Neural progenitor cell (in vitro differentiated cells): ENCODE results near the gene ZDHHC22.

ENCODE experiments used
- CTCF ChIP-seq: fragments of 200-600 bp; sonication (generic); IDR thresholded peaks from 2 replicates; pipeline ENCODE4 v1.5.1; 2017; ENCODE audit warnings: antibody characterized with exemption, mild to moderate bottlenecking
- EZH2 ChIP-seq: fragments of 200-600 bp; sonication (generic); IDR thresholded peaks from 2 replicates; pipeline ENCODE4 v1.6.1; 2017; ENCODE audit warnings: antibody characterized with exemption, mild to moderate bottlenecking, moderate library complexity
- EZH2phosphoT487 ChIP-seq: fragments of 200-600 bp; sonication (generic); IDR thresholded peaks from 2 replicates; pipeline ENCODE4 v1.6.1; 2017; ENCODE audit warnings: antibody characterized with exemption

- TF ChIP-seq CTCF: no peak
- TF ChIP-seq EZH2: no peak
- no peak for TF ChIP-seq EZH2phosphoT487
Observed at GRCh38 chr14:77113644-77114043, 27.9 kb downstream of the ZDHHC22 start.
